GM20000 (cell line): ENCODE measurements around the gene SF3A2.

Experiments
- DNase-seq: peaks from one replicate; pipeline ENCODE4 v3.0.0; 2012; ENCODE audit warnings: low spot score
- TF ChIP-seq, protein P1 (sequence below): IDR thresholded peaks from 2 replicates; pipeline ENCODE4 v1.5.1; 2012; ENCODE audit warnings: mild to moderate bottlenecking, control low read depth; ENCODE audit errors: extremely low read depth, missing control alignments

SF3A2 gene

DNA sequence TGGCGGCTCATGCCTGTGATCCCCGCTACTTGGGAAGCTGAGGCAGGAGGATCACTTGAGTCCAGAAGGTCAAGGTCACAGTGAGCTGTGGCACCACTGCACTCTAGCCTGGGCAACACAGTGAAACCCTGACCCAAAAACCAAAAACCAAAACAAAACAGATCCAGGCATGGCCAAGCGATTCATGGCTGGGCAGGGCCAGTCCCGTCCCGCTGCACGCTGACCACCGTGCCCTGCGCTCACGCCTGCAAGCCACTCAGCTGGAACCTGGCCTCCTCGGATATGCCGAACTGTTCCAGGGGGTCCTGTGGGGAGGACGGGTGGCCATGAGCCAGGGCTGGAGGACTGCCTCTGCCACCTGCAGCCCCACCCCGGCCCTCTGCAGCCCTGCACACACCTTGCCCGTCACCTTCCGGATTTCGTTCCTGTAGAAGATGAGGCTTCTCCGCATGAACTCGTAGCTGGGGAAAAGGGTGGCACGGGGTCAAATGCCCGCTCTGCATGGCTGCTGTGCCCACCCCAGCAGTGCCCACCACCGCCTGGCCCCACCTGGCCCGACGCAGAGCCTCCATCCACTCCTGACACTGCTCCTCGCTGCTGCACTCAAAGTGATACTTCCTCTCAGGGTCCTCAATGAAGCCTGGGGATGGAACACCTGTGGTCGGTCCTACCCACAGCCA, 2.9 kb upstream of the SF3A2 start:
- TF ChIP-seq, protein P1, sequence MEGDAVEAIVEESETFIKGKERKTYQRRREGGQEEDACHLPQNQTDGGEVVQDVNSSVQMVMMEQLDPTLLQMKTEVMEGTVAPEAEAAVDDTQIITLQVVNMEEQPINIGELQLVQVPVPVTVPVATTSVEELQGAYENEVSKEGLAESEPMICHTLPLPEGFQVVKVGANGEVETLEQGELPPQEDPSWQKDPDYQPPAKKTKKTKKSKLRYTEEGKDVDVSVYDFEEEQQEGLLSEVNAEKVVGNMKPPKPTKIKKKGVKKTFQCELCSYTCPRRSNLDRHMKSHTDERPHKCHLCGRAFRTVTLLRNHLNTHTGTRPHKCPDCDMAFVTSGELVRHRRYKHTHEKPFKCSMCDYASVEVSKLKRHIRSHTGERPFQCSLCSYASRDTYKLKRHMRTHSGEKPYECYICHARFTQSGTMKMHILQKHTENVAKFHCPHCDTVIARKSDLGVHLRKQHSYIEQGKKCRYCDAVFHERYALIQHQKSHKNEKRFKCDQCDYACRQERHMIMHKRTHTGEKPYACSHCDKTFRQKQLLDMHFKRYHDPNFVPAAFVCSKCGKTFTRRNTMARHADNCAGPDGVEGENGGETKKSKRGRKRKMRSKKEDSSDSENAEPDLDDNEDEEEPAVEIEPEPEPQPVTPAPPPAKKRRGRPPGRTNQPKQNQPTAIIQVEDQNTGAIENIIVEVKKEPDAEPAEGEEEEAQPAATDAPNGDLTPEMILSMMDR = no peak
- no peak for DNase-seq

DNA sequence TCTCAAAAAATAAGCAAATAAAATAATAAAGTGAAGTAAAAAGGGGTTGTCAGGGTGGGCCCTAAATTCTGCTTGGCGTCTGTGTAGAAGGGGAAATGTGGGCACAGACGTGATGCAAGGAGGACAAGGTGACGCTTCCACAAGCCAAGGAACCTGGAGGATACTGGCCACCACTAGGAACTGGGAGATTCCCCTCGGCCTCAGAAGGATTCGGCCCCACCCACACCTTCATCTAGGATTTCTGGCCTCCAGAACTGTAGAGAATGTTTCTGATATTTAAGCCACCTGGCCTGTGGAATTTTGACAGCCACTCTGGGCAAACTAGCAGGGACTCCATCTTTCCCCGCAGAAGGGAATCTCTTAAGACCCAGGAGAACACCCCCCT, 1.6 kb upstream of the SF3A2 start:
- TF ChIP-seq, protein P1 = no peak
- DNase-seq = no peak

DNA sequence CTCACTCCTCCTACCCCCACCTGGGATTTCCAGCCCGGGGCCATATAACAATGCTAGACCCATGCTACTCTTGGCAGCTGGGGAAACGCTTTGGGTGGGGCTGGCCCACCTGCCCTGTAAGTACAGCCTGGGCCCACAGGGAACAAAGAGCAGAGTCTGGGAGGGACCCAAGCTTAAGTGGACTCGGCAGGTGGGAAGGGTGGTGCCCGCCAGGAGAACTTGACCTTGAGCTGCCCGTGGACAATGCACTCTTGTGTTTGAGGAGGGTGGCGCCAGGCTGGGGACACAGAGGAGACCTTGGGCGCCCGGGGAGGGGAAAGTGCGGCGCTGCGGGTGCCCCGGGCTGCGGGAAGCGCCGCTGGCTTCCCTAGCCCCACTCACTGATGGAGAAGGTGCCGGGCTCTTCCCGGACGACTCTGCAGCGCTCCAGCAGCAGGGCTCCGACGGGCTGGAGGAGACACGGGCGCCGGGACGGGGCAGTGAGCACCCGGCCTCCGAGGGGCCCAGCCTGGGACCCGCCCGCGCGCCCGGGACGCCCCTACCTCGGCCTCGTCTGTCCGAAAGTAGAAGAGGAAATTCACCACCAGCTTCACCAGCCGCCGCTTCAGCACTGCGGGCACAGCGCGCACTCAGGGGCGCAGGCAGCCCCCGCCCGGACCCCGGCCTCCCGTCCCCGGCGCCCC, 1.1 kb upstream of the SF3A2 start:
- TF ChIP-seq, protein P1 = no peak
- DNase-seq = no peak

DNA sequence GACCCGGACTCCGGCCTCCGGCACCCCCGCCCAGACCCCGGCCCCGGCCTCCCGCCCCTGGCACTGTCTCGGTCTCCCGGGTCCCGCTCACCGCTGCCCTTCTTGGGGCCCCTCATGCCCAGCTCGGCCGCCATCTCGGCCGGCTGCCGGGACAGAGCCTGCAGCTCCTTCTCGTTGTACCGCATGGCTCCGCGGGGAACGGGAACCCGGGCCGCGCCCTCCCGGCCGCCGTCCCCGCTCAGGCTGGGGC, 635 bp upstream of the SF3A2 start:
- TF ChIP-seq, protein P1 = no peak
- DNase-seq = no peak

DNA sequence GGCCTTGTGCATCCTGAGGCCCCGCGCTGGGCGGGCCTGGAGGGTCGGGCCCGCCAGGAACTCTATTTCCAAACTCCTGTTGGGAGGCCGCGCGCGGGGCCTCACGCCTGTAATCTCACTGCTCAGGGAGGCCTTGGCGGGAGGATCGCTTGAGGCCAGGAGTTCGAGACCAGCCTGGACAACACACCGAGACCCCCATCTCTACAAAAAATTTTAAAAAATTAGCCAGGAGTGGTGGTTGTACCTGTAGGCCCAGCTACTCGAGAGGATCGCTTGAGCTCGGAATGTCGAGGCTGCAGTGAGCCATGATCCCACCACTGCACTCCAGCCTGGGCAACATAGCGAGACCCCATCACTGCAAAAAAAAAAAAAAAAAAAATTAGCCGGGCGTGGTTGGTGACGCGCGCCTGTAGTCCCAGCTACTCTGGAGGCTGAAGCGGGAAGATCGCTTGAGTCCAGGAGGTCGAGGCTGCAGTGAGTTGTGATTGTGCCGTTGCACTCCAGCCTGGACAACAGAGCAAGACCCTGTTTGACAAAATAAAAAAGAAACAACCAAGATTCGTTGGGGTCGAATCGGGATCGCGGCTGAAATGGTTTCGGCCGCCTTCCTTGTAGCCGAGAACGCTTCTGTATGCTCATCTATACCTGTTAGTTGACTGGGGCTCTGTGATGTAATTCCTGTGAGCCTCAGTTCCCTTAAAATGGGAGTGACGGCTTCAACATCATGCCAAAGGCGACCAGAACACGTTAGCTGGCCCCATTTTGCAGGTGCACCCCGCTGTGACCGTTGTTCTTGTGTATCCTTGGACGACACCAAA, 636 bp downstream of the SF3A2 start:
- no peak for DNase-seq
- TF ChIP-seq, protein P1 = no peak

DNA sequence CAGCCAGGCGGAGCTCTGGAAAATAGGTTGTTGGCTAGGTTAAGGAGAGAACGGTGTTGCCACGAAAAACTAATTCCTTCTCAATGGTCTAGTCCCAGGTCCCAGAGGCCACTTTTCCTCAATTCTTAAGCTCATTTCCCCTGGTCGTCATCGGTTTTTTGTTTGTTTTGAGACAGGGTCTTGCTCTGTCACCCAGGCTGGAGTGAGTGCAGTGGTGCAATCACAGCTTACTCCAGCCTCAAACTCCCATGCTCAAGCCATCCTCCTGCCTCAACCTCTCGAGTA, 1.2 kb downstream of the SF3A2 start:
- TF ChIP-seq, protein P1 = no peak
- no peak for DNase-seq

DNA sequence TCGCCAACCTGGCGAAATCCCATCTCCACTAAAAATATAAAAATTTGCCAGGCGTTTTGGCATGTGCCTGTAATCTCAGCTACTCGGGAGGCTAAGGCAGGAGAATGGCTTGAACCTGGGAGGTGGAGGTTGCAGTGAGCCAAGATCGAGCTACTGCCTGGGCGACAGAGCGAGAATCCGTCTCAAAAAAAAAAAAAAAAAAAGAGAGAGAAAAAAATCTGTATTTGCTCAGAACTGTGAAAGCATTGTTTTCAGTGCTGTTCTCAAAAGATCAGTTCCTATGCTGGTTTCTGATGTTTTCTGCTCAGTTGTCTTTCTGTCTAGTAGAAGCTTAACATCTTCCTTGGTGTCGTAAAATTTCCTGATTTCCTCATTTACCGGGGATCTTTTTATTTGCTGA, 2.5 kb downstream of the SF3A2 start:
- TF ChIP-seq, protein P1 = no peak
- no peak for DNase-seq
